MG63 (cell line): Measurements from ENCODE around the gene ZBTB20. TPM values are rescaled to one million over a fixed set of nuclear protein-coding genes. Genes with fewer than 3 reads are reported as not detected.
A peak's percentile ranks its signal among the peaks of the same experiment; 100 is the strongest.
"Not testable (repeated sequence)": the region's sequence is repeated elsewhere in the genome, so short reads cannot be mapped to it uniquely, and the experiment has no call there.

ENCODE experiments used
- DNase-seq: peaks from one replicate; pipeline ENCODE4 v3.0.0-alpha.2; 2020
- H3K27me3 ChIP-seq: fragments of 250-450 bp; sonication (Bioruptor Pico); 2 replicates; pipeline ENCODE4 v1.5.1; 2020; ENCODE audit warnings: mild to moderate bottlenecking, moderate library complexity
- H3K36me3 ChIP-seq: fragments of 250-450 bp; sonication (Bioruptor Pico); 2 replicates; pipeline ENCODE4 v1.5.1; 2020; ENCODE audit warnings: mild to moderate bottlenecking, moderate library complexity
- H3K4me3 ChIP-seq: fragments of 250-450 bp; sonication (Bioruptor Pico); 2 replicates; pipeline ENCODE4 v1.5.1; 2020; ENCODE audit warnings: mild to moderate bottlenecking, moderate library complexity
- H3K9me3 ChIP-seq: fragments of 250-450 bp; sonication (Bioruptor Pico); 2 replicates; pipeline ENCODE4 v1.5.1; 2020; ENCODE audit warnings: mild to moderate bottlenecking, moderate library complexity
- total RNA-seq: library from RNA; depleted of rRNA; stranded (reverse); fragments of >200 nt; shearing (Covaris generic); gene quantifications from 2 replicates; pipeline ENCODE4 v1.2.3, GENCODE V29; 2014; ENCODE audit warnings: low replicate concordance

Gene ZBTB20
- total RNA-seq, 1 experiment from 2014 or later = 6.5 TPM

DNA sequence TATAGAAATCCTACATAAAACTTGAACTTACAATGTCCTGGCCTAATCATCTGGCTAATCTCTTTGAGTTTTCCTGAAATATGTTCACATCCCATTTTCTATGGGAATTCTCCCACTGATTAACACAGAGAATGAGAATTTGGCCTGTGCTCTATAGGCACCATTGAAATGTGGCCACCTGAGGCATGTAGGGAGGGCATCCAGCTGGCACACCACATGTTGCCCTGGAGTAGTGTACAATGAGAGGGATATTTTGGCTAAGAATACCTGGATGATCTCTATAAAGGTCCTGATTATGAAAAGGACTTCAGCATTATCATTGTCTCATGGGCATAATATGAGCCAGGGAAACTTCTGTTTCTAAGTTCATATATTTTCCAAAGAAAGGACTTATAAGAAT is 324.0 kb downstream of the ZBTB20 start:
- Histone ChIP-seq H3K27me3 (no peaks in the 10 kb centered on the region), H3K4me3 (no peak overlapping the region), H3K9me3 (no peaks in the 10 kb centered on the region), H3K36me3 (no peaks in the 10 kb centered on the region)
- no peak for DNase-seq

DNA sequence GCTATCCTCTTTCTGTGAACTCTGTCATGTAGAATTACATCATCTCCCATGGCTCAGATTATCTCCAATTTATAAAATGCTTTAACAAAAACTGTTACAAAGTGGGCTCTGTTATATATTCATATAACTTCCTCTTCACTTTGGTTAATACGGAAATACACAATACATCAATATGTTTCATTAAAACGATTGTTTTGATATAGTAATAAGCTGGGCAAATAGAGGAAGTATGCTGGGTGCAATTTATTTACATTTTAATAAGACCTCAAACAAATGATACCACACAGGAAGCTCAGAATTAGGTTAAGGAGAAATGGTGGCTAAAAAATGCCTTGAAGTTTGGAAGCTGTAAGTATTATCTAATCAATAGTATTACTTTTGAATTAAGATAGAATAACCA is 331.0 kb downstream of the ZBTB20 start:
- H3K9me3 ChIP-seq = no peaks in the 10 kb centered on the region
- no peaks in the 10 kb centered on the region for H3K27me3 ChIP-seq
- H3K36me3 ChIP-seq = no peaks in the 10 kb centered on the region
- no peak overlapping the region for H3K4me3 ChIP-seq
- no peak for DNase-seq

DNA sequence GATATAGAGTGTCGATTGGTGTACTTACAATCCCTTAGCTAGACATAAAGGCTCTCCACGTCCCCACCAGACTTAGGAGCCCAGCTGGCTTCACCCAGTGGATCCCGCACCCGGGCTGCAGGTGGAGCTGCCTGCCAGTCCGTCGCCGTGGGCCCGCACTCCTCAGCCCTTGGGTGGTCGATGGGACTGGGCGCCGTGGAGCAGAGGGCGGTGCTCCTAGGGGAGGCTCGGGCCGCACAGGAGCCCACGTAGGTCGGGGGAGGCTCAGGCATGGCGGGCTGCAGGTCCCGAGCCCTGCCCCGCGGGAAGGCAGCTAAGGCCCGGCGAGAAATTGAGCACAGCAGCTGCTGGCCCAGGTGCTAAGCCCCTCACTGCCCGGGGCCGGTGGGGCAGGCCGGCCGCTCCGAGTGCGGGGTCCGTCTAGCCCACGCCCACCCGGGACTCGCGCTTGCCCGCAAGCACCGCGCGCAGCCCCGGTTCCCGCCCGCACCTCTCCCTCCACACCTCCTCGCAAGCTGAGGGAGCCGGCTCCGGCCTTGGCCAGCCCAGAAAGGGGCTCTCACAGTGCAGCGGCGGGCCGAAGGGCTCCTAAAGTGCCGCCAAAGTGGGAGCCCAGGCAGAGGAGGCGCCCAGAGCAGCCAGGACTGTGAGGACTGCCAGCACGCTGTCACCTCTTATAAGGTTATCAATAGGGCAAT is 334.4 kb downstream of the ZBTB20 start:
- H3K9me3 ChIP-seq, H3K36me3 ChIP-seq, H3K4me3 ChIP-seq, H3K27me3 ChIP-seq, DNase-seq: not testable (repeated sequence)

DNA sequence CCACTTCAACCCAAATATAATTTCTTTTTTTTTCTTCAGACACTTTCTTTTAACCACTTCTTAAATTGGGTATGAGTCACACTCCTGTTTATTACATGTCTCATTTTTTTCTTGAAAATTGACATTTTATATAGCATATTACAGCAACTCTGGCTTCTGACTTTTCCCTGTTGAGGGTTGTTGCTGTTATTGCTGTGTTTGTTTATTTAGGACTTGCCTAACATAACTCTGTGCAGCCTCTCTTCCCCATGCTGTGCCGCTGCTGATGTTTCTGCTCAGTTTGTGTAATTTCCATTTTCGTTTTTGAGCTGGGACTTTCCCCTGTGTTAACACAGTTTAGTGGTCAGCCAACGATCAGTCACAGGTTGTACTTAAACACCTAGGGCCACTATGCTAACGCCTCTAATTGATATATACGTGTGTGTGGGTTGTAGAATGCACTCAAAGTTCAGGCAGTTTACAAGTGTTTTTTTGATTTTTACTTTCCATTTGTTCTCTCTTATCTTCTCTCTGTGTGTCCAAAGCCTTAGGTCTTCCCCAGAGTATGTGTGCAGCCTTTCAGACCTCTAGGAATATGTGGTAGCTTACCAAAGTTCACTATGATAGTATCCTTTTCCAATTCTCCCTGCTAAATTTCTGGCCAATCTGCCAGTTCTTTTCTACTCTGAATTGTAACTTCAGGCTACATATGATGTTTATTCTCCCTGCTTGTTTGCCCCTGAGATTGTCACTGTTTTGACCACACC is 337.2 kb downstream of the ZBTB20 start:
- H3K27me3 ChIP-seq = no peaks in the 10 kb centered on the region
- no peaks in the 10 kb centered on the region for H3K36me3 ChIP-seq
- no peak overlapping the region for H3K4me3 ChIP-seq
- no peaks in the 10 kb centered on the region for H3K9me3 ChIP-seq
- peak; percentile 47 for DNase-seq

DNA sequence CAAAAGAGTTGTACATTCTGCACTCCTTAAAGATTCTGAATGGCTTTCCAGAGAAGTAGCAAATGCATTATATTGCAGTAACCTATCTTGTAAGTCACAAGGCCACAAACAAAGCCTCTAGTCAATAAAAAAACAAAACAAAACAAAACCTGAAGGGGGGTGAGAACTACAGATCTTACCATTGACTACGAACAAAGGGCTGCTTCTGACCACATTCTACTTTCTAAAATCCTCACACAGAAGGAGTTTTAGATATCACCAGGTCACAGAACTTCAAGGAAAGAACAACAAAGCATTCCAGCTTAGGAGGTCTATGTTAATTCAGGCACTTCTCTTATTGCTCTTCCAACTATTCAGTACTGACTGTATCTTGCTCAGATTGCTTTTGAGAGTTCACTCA is 343.0 kb downstream of the ZBTB20 start:
- H3K36me3 ChIP-seq = no peaks in the 10 kb centered on the region
- no peak for DNase-seq
- H3K4me3 ChIP-seq = no peak overlapping the region
- no peaks in the 10 kb centered on the region for H3K9me3 ChIP-seq
- H3K27me3 ChIP-seq = no peaks in the 10 kb centered on the region

DNA sequence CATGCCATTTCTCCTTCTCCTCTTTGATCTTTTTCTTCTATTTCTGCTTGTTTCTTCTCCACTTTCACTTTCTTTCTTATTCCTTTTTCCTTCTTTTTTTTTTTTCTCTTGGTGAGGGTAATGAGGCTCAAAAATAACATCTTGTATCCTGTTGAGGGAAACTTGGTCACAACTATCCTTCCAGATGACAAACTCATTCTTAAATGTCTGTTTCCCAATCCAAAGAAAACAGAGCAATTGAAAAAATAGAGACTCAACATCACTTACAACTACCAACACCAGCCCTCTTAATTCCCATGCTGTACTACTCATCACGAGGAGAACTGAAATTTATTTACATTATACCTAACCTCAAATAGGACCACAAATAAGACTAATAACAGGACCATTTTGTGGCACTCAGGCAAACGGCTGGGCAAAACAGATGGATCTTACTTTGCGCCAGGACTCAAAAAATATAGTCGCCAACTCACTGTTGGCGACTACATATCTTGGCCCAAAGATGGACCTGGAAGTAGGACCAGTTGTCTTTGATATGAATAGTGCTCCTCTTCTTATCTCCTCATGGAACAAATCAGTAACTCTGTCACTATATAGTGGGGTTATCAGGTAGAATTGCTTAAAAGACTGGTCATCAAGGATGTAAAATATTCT is 343.9 kb downstream of the ZBTB20 start:
- DNase-seq = no peak
- Histone ChIP-seq H3K9me3 (no peaks in the 10 kb centered on the region), H3K4me3 (no peak overlapping the region), H3K36me3 (no peaks in the 10 kb centered on the region), H3K27me3 (no peaks in the 10 kb centered on the region)

DNA sequence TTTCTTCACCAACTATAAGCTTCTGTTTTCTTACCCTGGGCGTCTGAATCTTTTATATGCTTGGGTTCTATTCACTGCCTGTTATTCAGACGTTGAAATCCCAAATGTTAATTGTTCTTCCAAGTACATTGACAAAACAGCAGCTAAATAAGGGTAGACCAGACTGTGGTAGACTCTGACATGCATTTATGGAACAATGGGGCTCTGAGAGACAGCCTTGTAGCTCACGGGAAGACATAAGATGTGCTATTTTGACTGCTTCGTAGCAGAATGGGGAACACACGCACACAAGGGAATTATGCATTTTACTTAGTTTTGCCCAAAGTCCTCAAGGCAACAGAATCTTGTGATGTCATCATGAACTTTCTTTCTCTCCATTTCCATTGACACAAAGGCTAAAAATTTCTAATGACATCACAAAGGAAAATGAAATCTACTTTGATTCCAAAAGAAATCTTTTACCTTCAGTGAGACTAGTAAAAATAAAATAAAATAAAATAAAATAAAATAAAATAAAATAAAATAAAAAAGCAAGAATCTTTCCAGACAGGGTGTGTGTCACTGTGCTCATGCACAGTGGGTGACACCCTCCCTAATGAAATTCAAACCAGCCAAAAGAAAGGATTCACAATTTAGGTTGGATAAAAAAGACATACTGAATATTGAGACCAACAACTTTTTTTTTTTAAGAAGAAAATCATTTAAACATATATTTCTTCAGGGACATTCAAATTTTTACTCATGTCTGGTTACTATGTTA is 346.6 kb downstream of the ZBTB20 start:
- DNase-seq = no peak
- Histone ChIP-seq H3K27me3 (no peaks in the 10 kb centered on the region), H3K4me3 (no peak overlapping the region), H3K36me3 (no peaks in the 10 kb centered on the region), H3K9me3 (no peaks in the 10 kb centered on the region)

DNA sequence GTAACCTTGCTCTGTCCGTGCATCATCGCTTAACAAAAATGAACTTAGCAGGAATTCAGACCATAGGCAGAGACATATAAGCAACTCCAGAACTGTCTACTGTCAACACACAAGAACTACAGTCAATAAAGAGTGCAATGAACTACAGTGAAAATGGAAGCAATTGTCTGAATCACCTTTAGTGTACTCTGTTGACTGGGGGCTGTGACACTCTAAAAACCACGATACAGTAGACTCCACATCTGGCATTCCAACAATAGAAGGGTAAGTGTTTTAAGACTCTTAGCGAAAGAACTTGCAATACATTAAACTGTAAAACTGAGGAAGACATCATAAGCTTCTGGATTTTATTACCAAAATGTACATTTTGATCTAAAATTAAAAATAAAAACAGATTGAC is 347.3 kb downstream of the ZBTB20 start:
- H3K9me3 ChIP-seq = no peaks in the 10 kb centered on the region
- DNase-seq = no peak
- H3K36me3 ChIP-seq = no peaks in the 10 kb centered on the region
- H3K27me3 ChIP-seq = no peaks in the 10 kb centered on the region
- no peak overlapping the region for H3K4me3 ChIP-seq

DNA sequence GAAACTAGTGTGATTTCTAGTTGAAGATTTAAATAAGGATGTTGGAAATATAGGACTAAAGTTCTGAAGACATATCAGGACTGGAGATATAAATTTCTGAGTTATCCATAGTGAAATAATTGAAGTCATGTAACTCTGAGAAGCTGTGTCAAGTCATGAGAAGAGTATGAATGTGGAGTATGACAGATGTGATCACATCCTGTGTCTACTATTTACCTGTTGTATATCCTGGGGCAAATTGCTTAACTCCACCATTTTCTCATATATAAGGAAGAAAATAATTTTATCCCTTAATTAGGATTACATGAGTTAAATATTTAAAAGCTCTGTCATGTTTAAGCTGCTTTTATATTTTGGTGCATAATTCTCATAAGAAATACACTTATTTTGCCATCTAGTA is 350.3 kb downstream of the ZBTB20 start:
- DNase-seq = no peak
- Histone ChIP-seq H3K4me3 (no peak overlapping the region), H3K27me3 (no peaks in the 10 kb centered on the region), H3K9me3 (no peaks in the 10 kb centered on the region), H3K36me3 (no peaks in the 10 kb centered on the region)

DNA sequence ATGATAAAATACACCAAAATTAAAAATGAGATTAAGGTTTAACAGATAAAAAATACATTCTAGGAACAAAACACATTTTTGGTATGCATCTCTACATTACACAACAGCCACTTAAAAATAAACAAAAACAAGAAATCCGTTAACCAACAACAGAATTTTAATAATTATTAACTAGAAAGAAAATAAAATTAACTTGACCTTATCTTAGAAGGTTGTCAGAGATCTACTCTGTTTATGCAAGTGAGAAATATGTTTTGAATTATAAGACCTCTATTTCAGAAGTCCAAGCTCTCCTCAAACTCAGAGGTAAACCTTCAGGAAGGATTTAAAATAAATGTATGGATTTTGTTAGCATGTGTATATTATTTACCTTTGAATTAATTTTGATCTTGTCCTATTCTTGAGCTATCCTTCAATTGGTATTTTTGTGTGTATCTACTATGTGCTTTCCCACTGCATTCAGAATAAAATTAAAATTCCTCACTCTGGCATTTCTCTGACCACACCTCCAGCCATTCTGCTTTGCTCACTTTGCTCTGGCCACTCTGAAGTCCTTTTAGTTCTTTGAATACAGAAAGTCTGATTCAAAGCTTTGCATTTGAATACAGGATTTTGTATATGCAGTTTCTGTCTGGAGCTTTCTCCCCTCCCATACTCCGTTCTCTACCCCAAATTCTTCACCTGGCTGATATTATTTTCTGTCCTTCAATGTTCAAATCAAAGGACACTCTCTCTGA is 352.0 kb downstream of the ZBTB20 start:
- no peak overlapping the region for H3K4me3 ChIP-seq
- H3K9me3 ChIP-seq = no peaks in the 10 kb centered on the region
- no peaks in the 10 kb centered on the region for H3K36me3 ChIP-seq
- H3K27me3 ChIP-seq = no peaks in the 10 kb centered on the region
- no peak for DNase-seq

DNA sequence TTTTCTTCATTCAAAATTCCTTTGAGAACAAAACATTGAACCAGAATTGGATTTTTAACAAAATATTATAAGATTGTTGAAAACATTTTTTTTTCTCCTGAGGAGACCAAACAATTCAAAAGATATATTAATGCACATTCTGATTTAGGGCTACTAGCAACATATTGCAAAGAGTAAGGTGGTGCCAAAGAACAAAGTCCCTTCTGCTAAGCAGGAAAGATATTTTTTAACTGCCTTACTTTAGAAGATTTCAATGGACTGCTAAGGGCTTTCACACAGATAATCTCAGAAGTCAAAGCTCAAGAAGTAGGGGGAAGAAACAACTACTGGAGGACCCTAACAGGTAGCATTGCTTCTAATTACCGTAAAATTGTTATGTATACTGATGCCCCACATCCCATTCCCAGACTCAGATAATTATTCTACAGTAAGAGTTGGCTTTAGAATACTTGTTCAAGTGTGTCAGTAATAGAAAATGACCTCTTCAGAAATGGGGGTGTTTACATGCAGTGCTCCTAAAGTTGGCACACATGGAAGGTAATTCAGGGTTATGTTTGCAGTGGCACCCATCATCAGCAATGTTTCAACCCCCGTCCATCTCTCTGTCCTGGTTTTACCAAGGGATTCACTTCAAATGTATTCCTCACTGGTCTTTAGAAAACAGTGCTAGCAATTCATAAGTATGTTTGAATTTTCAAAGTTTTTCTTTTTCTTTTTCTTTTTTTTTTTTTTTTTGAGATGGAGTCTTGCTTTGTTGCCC is 354.7 kb downstream of the ZBTB20 start:
- Histone ChIP-seq H3K36me3 (no peaks in the 10 kb centered on the region), H3K27me3 (no peaks in the 10 kb centered on the region), H3K4me3 (no peak overlapping the region), H3K9me3 (no peaks in the 10 kb centered on the region)
- DNase-seq = no peak

DNA sequence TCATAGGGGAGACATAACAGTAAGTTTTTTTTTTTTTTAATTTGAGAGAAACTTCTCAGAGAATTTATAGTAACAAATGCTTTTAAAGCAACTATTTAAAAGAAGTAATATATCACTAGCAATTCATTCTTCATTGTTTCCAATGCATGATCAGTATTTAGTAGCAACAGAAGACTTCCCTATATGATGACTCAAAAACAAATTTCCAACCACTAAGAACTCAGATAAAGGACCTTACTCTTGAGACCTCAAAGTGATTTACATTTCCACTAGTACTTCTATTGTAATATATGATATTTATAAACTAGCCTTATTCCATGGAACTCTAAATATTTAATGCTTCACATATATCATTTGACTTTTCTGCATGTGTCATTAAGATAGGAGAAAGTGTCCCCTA is 356.3 kb downstream of the ZBTB20 start:
- Histone ChIP-seq H3K9me3 (no peaks in the 10 kb centered on the region), H3K36me3 (no peaks in the 10 kb centered on the region), H3K27me3 (no peaks in the 10 kb centered on the region), H3K4me3 (no peak overlapping the region)
- no peak for DNase-seq

DNA sequence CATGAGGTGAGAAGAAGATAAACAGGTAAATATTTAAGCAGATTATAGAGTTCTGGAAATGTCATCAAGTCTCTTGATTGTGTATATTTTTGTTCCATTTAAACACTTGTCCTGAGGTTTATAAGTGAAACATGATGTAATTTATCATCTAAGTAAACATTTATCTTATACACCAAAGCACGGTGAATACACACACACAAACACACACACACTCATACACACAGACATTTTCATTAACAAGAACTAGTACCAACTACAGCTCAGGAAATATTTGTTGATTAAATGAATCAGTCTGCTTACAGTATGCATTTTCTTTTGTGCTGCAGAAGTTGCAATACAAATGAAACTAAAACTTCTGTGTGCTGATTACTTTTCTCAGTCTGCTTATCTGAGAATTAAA is 357.3 kb downstream of the ZBTB20 start:
- Histone ChIP-seq H3K27me3 (no peaks in the 10 kb centered on the region), H3K9me3 (no peaks in the 10 kb centered on the region), H3K36me3 (no peaks in the 10 kb centered on the region), H3K4me3 (no peak overlapping the region)
- no peak for DNase-seq

DNA sequence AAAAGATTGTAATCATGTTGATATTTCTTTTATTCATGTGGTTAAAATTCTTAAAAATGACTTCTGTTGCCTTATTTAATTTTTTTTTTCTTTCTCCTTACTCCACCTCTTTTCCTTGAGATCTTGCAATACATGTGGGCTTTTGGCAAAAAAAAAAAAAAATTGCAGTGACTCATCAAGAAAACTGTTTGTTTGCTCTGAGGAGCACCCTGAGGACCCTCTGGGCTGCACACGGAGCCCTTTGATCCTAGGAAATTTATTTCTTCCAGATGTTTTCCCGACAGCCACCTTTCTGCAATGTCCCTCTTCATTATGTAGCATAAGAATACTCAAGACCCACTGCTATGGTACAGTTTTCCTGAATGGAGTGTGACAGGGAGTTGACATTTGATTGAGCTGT is 371.7 kb downstream of the ZBTB20 start:
- Histone ChIP-seq H3K4me3 (no peak overlapping the region), H3K36me3 (no peaks in the 10 kb centered on the region), H3K27me3 (no peaks in the 10 kb centered on the region), H3K9me3 (peaks cover 16% of the 10 kb centered on the region)
- no peak for DNase-seq

DNA sequence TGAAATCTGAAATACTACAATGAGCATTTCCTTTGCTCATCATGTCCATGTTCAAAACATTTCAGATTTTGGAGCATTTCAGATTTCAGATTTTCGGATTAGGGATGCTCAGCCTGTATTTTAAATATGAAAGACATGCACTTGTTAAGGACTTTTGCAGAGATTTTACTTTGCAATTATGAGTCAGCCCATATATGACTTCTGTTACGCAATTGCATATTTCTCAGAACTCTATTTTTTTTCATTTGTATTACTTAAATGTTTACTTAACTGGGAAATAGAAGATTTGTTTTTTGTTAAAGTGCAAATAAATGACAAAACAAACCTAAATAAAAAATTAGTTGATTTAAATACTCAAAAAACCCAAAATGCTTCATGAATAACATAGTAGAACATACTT is 376.2 kb downstream of the ZBTB20 start:
- Histone ChIP-seq H3K36me3 (no peaks in the 10 kb centered on the region), H3K9me3 (peaks cover 16% of the 10 kb centered on the region), H3K27me3 (no peaks in the 10 kb centered on the region), H3K4me3 (no peak overlapping the region)
- no peak for DNase-seq

DNA sequence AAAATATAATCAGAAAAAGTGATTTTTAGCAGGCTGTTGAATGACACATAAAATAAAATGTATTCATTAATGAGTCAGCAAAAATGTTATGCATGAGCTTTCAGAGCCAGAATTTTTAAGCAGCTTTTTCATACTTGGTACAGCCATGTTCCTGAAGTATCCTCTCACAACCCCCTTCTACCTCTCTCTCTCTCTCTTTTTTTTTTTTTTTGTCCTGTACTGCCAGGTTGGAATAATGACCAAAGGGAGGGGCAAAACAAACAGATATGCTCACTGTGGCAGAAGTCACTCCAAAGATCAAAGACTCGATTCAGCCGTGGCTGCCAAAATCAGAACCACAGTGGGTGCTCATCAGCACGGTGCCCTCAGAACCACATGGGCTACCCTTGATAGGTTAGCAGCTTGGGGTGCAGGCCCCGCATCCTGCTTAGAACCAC is 383.0 kb downstream of the ZBTB20 start:
- no peaks in the 10 kb centered on the region for H3K9me3 ChIP-seq
- no peak overlapping the region for H3K4me3 ChIP-seq
- no peaks in the 10 kb centered on the region for H3K27me3 ChIP-seq
- no peak for DNase-seq
- no peaks in the 10 kb centered on the region for H3K36me3 ChIP-seq
